ENCODE data around the gene DDB1.

DNA sequence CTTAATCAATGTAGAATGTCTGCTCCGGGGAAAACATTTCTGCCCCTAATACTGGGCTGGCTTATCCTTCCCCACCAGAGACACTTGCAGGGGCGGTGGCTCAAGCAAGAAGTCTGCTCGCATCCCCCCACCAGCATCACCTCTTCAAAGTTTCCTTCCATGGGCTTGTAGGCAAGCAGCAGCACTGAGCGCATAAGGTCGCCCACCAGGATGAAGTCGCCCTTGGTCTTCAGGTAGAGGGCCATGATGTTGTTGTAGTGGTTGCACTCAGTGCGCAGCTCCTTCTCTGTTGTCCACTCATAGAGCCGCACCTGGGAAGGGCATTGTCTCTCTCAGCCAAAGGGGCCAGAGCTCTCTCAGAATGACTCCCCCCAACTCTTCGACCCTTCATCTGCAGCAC is 29.2 kb downstream of the DDB1 start:
- TF ChIP-seq, protein P1, sequence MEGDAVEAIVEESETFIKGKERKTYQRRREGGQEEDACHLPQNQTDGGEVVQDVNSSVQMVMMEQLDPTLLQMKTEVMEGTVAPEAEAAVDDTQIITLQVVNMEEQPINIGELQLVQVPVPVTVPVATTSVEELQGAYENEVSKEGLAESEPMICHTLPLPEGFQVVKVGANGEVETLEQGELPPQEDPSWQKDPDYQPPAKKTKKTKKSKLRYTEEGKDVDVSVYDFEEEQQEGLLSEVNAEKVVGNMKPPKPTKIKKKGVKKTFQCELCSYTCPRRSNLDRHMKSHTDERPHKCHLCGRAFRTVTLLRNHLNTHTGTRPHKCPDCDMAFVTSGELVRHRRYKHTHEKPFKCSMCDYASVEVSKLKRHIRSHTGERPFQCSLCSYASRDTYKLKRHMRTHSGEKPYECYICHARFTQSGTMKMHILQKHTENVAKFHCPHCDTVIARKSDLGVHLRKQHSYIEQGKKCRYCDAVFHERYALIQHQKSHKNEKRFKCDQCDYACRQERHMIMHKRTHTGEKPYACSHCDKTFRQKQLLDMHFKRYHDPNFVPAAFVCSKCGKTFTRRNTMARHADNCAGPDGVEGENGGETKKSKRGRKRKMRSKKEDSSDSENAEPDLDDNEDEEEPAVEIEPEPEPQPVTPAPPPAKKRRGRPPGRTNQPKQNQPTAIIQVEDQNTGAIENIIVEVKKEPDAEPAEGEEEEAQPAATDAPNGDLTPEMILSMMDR (IDR thresholded peaks at IDR 0.05; ENCODE audit: poor library complexity) = no peak
- TF ChIP-seq EZH2phosphoT487 (IDR thresholded peaks at IDR 0.05; ENCODE audit: low read depth, severe bottlenecking, unreplicated experiment) = no peak

Measured in hepatocyte (in vitro differentiated cells).